AG04450 (cell line): ENCODE data around the gene FCRL6. TPM values are rescaled to one million over a fixed set of nuclear protein-coding genes. Genes with fewer than 3 reads are reported as not detected.

Source experiments
- CTCF ChIA-PET: fragments of 300-600, 350-600 bp; formaldehyde crosslinking; extraction: SDS; loops from one replicate; lab custom pipeline; 2022; ENCODE audit warnings: antibody characterized with exemption, inconsistent platforms; lab: Charles Lee
- POLR2A ChIA-PET: fragments of 350-600 bp; formaldehyde crosslinking; extraction: SDS; loops from one replicate; lab custom pipeline; 2021; ENCODE audit warnings: antibody characterized with exemption, inconsistent platforms; lab: Yijun Ruan, JAX
- DNase-seq: peaks from one replicate; pipeline ENCODE4 v3.0.0-alpha.2; 2011; ENCODE audit warnings: low read depth, low spot score
- H3K27ac ChIP-seq: one replicate; pipeline ENCODE4 v1.5.1; 2012; ENCODE audit warnings: low read depth, low read length, control low read depth
- H3K27me3 ChIP-seq: one replicate; pipeline ENCODE4 v1.6.0; 2012; ENCODE audit warnings: low read length; ENCODE audit not compliant: control insufficient read depth, insufficient read depth
- H3K4me3 ChIP-seq: 2 replicates; pipeline ENCODE4 v1.5.1; 2011; ENCODE audit warnings: mild to moderate bottlenecking, low read depth, low read length, control low read depth
- H3K9me3 ChIP-seq: 2 replicates; pipeline ENCODE4 v1.5.1; 2012; ENCODE audit warnings: low read length; ENCODE audit not compliant: control insufficient read depth, insufficient read depth
- CTCF ChIP-seq: IDR thresholded peaks from 2 replicates; pipeline ENCODE4 v1.5.1; 2011; ENCODE audit warnings: low read depth, low read length, control low read depth, inconsistent platforms
- polyA plus RNA-seq: library from polyadenylated mRNA; depleted of rRNA; stranded (reverse); fragments of >200 nt; gene quantifications from 2 replicates; pipeline ENCODE4 v1.2.3, GENCODE V29; 2011

The FCRL6 gene
- polyA plus RNA-seq, 1 experiment, result not detected

GRCh38 chr1:159851407-159851806 lies 49.2 kb downstream of the FCRL6 start:
- Histone ChIP-seq H3K27me3 (no peaks in the 10 kb centered on the region), H3K9me3 (no peaks in the 10 kb centered on the region; the same call in 1 of the 2 replicates), H3K4me3 (no peak overlapping the region), H3K27ac (no peak overlapping the region)
- TF ChIP-seq CTCF, result no peak
- ChIA-PET CTCF (interaction anchor here (0.5 to 4.9 kb wide), 6 partner anchors 27 to 1298 kb away, joined by 3 to 48 read pairs (median 4); no protein-coding TSS in a partner anchor), POLR2A (no interaction called here)
- no peak for DNase-seq

- Histone ChIP-seq H3K9me3 (no peaks in the 10 kb centered on the region; the same call in 1 of the 2 replicates), H3K27me3 (no peaks in the 10 kb centered on the region), H3K27ac (peak overlapping the region; percentile 89), H3K4me3 (peak overlapping the region; percentile 64)
- ChIA-PET POLR2A (interaction anchor here (0.5 to 1.4 kb wide), 6 partner anchors 19 to 854 kb away, joined by 3 to 5 read pairs (median 4); partner anchors contain the start of gene TAGLN2), CTCF (interaction anchor here (0.5 to 4.9 kb wide), 11 partner anchors 11 to 153 kb away, joined by 3 to 48 read pairs (median 4); partner anchors contain the start of gene FCRL6)
- no peak for DNase-seq
- TF ChIP-seq CTCF, result no peak
Observed at GRCh38 chr1:159853417-159854115, 51.4 kb downstream of the FCRL6 start.

- no peaks in the 10 kb centered on the region for H3K9me3 ChIP-seq
- peak overlapping the region; percentile 64 for H3K4me3 ChIP-seq
- no peak for DNase-seq
- no peaks in the 10 kb centered on the region for H3K27me3 ChIP-seq
- TF ChIP-seq CTCF, result no peak
- H3K27ac ChIP-seq, result peak overlapping the region; percentile 89
- CTCF ChIA-PET, result interaction anchor here (0.7 to 4.9 kb wide), 6 partner anchors 10 to 152 kb away, joined by 3 to 48 read pairs (median 8); no protein-coding TSS in a partner anchor
- POLR2A ChIA-PET, result interaction anchor here (0.5 to 1.4 kb wide), 5 partner anchors 19 to 576 kb away, joined by 3 to 5 read pairs (median 4); partner anchors contain the start of gene TAGLN2
Observed at GRCh38 chr1:159854116-159854692, 52.0 kb downstream of the FCRL6 start.

- Histone ChIP-seq H3K27me3 (no peaks in the 10 kb centered on the region), H3K9me3 (no peaks in the 10 kb centered on the region), H3K4me3 (peak overlapping the region; percentile 64), H3K27ac (peak overlapping the region; percentile 89)
- peak; percentile 42 for DNase-seq
- CTCF ChIA-PET, result interaction anchor here (1.1 to 4.9 kb wide), 6 partner anchors 9 to 56 kb away, joined by 3 to 48 read pairs (median 6); no protein-coding TSS in a partner anchor
- POLR2A ChIA-PET, result interaction anchor here (1.4 kb wide), 1 partner anchor 70 kb away, joined by 5 read pairs; the partner anchor contains the start of gene TAGLN2
- no peak for TF ChIP-seq CTCF
Observed at GRCh38 chr1:159854693-159855192, 52.6 kb downstream of the FCRL6 start.
